Measurements from ENCODE around the gene SYNC. TPM values are rescaled to one million over a fixed set of nuclear protein-coding genes. Genes with fewer than 3 reads are reported as not detected.
A peak's percentile ranks its signal among the peaks of the same experiment; 100 is the strongest.
"Not testable (repeated sequence)": the region's sequence is repeated elsewhere in the genome, so short reads cannot be mapped to it uniquely, and the experiment has no call there.

The SYNC gene
- total RNA-seq, 2 donors from 2014 or later = 2.3 to 4.9 TPM

- peaks cover 54% of the 10 kb centered on the region for H3K4me1 ChIP-seq
- 0 to 1% methylated on average over 6 to 67 of the region's 67 CpGs for WGBS, 2 donors
- peak within 1 kb of the TSS; percentile 97 to 100 (median 98) for H3K27ac ChIP-seq
- H3K27me3 ChIP-seq = no peaks in the 10 kb centered on the region
- H3K4me3 ChIP-seq = peak within 1 kb of the TSS; percentile 32 to 72
- intact Hi-C loops (cut with DNase I) = no loop called here
- no peaks in the 10 kb centered on the region for H3K9me3 ChIP-seq
- TF ChIP-seq POLR2A (IDR thresholded peaks at IDR 0.05) = peak; percentile 79 to 87 (median 84)
- TF ChIP-seq CTCF (IDR thresholded peaks at IDR 0.05) = peak in 2 of 7 experiments; percentile 1 to 39
- peaks cover 0 to 2% of the 10 kb centered on the region in 2 donors for H3K36me3 ChIP-seq (replicated peaks in 1 of 2; ENCODE audit: insufficient read depth in 1 of 2, low read depth in 2 of 2)
- DNase-seq (peak; percentile 98 to 99 (median 98)), ATAC-seq (peak; percentile 93)
Measured at GRCh38 chr1:32650752-32651460, 51.7 kb downstream of the SYNC start, which contains the start of gene RBBP4. TSS of gene RBBP4 (plus strand) at chr1:32651208. CDS start at chr1:32651307, 99 bp downstream.

GRCh38 chr1:32650248-32650751 is 52.3 kb downstream of the SYNC start, which contains the start of gene ZBTB8OS:
TSS of gene ZBTB8OS (minus strand) at chr1:32650550. CDS start at chr1:32650529, 21 bp downstream.
- ATAC-seq (peak; percentile 88), DNase-seq (peak; percentile 94 to 96 (median 96))
- Histone ChIP-seq H3K9me3 (no peaks in the 10 kb centered on the region), H3K4me3 (peak within 1 kb of the TSS; percentile 32 to 72), H3K4me1 (peaks cover 49% of the 10 kb centered on the region), H3K27me3 (no peaks in the 10 kb centered on the region), H3K27ac (peak within 1 kb of the TSS; percentile 97 to 100 (median 98)), H3K36me3 (replicated peaks in 1 of 2; ENCODE audit: insufficient read depth in 1 of 2, low read depth in 2 of 2) (no peaks in the 10 kb centered on the region)
- 0% methylated on average over 20 to 21 of the region's 21 CpGs for WGBS, 2 donors
- intact Hi-C loops (cut with DNase I) = no loop called here
- peak in 1 of 7 experiments; percentile 2 for TF ChIP-seq CTCF (IDR thresholded peaks at IDR 0.05)
- TF ChIP-seq POLR2A (IDR thresholded peaks at IDR 0.05) = peak; percentile 19 to 82 (median 75)

- H3K27me3 ChIP-seq = no peaks in the 10 kb centered on the region
- H3K27ac ChIP-seq = no peak overlapping the region
- H3K36me3 ChIP-seq (replicated peaks in 1 of 2; ENCODE audit: insufficient read depth in 1 of 2, low read depth in 2 of 2) = no peaks in the 10 kb centered on the region
- 77 to 88% methylated on average over 6 of the region's 6 CpGs for WGBS, 2 donors
- intact Hi-C loops (cut with DNase I) = no loop called here
- peaks cover 34% of the 10 kb centered on the region for H3K4me1 ChIP-seq
- DNase-seq (no peak), ATAC-seq (no peak)
- no peaks in the 10 kb centered on the region for H3K9me3 ChIP-seq
- TF ChIP-seq POLR2A (IDR thresholded peaks at IDR 0.05) (no peak), CTCF (IDR thresholded peaks at IDR 0.05) (no peak)
- no peak overlapping the region for H3K4me3 ChIP-seq
Measured at GRCh38 chr1:32647308-32648134, 55.0 kb downstream of the SYNC start.

- no peaks in the 10 kb centered on the region for H3K9me3 ChIP-seq
- H3K4me1 ChIP-seq = peaks cover 23% of the 10 kb centered on the region
- no peak overlapping the region for H3K4me3 ChIP-seq
- intact Hi-C loops (cut with DNase I) = no loop called here
- WGBS, 2 donors = 42 to 57% methylated on average over 4 of the region's 4 CpGs
- H3K27me3 ChIP-seq = no peaks in the 10 kb centered on the region
- H3K36me3 ChIP-seq (replicated peaks in 1 of 2; ENCODE audit: insufficient read depth in 1 of 2, low read depth in 2 of 2) = no peaks in the 10 kb centered on the region
- DNase-seq = peak in 2 of 4 donors; percentile 7 to 20
- no peak for ATAC-seq
- H3K27ac ChIP-seq = no peak overlapping the region
- TF ChIP-seq CTCF (IDR thresholded peaks at IDR 0.05) (no peak), POLR2A (IDR thresholded peaks at IDR 0.05) (no peak)
Measured at GRCh38 chr1:32644426-32644825, 58.1 kb downstream of the SYNC start.

- 77 to 81% methylated on average over 7 to 8 of the region's 8 CpGs for WGBS, 2 donors
- H3K9me3 ChIP-seq; H3K27ac ChIP-seq; H3K4me3 ChIP-seq; H3K4me1 ChIP-seq; H3K27me3 ChIP-seq; H3K36me3 ChIP-seq (replicated peaks in 1 of 2; ENCODE audit: insufficient read depth in 1 of 2, low read depth in 2 of 2); ATAC-seq; DNase-seq; intact Hi-C loops (cut with DNase I): not testable (repeated sequence)
Measured at GRCh38 chr1:32642292-32642827, 60.2 kb downstream of the SYNC start.

Data from body of pancreas (tissue), 4 donors.